GM12873 (cell line): ENCODE results near the gene VSTM2B.

Source experiments
- TF ChIP-seq, protein P1 (sequence below): IDR thresholded peaks from 2 replicates; pipeline ENCODE4 v1.5.1; 2012; ENCODE audit warnings: low read depth, mild to moderate bottlenecking, moderate library complexity, low read length, control low read depth; ENCODE audit not compliant: insufficient read depth; ENCODE audit errors: missing control alignments

VSTM2B gene

DNA sequence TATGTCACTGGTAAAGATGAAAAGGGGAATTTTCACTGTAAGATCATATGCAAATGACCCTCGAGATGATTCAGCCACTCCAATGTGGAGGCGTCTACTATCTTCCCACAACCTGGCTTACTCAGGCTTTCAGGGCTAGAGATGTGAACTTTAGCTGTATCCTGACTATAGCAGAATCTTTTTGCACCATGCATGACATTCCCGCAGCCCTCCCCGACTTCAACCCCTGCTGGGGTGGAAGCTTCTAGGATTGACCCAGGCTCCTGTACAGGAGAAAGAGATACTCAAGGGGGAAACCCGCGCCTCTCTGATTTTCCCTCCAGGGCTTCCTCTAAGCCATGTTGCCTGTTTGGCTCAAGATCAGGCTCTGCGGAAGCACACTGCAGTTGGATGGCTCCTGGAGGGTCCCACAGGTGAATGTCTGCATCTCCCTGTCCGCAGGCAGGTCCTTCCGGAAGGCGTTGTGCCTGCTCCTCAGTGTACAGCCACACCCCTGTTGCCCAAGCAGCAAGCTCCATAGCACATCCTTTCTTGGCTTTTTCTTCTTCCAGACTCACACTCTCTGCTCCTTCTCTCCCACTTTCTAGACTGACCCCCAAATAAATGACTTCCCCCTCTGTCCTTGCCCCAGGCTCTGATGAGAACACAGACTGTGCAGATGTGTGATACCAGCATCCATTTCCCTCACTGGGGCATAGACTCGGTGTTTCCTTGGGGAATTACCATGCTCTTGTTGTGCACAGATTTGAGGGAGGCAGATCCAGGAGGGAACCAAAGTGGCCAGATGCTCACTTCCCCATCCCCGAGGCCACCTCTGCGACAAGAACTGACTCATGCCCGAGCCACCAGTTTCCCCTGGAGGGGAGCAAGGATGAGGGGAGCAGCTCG, 51.2 kb downstream of the VSTM2B start:
- TF ChIP-seq, protein P1, sequence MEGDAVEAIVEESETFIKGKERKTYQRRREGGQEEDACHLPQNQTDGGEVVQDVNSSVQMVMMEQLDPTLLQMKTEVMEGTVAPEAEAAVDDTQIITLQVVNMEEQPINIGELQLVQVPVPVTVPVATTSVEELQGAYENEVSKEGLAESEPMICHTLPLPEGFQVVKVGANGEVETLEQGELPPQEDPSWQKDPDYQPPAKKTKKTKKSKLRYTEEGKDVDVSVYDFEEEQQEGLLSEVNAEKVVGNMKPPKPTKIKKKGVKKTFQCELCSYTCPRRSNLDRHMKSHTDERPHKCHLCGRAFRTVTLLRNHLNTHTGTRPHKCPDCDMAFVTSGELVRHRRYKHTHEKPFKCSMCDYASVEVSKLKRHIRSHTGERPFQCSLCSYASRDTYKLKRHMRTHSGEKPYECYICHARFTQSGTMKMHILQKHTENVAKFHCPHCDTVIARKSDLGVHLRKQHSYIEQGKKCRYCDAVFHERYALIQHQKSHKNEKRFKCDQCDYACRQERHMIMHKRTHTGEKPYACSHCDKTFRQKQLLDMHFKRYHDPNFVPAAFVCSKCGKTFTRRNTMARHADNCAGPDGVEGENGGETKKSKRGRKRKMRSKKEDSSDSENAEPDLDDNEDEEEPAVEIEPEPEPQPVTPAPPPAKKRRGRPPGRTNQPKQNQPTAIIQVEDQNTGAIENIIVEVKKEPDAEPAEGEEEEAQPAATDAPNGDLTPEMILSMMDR: no peak

- TF ChIP-seq, protein P1: no peak
Measured at GRCh38 chr19:29577649-29577963, 51.8 kb downstream of the VSTM2B start.

- TF ChIP-seq, protein P1: no peak
Measured at GRCh38 chr19:29578349-29578748, 52.6 kb downstream of the VSTM2B start.

- TF ChIP-seq, protein P1: no peak
Measured at GRCh38 chr19:29579308-29579910, 53.6 kb downstream of the VSTM2B start.

DNA sequence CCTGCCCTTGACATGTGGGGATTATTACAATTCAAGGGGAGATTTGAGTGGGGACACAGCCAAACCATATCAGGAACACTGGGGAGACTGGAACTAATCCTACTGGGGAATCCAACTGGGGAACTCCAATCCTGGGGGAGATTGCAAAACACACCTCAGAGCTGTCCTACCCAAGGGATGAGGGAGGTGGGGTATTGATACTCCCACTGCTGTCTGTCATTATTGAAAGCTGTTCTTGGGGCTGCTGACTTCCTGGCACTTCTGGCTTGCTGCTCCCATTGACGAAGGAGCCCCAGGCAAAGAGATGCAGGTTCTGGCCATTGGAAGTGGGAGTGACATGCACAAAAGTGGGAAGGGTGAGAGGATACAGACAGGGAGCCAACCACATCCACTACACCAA, 55.6 kb downstream of the VSTM2B start:
- TF ChIP-seq, protein P1: no peak

DNA sequence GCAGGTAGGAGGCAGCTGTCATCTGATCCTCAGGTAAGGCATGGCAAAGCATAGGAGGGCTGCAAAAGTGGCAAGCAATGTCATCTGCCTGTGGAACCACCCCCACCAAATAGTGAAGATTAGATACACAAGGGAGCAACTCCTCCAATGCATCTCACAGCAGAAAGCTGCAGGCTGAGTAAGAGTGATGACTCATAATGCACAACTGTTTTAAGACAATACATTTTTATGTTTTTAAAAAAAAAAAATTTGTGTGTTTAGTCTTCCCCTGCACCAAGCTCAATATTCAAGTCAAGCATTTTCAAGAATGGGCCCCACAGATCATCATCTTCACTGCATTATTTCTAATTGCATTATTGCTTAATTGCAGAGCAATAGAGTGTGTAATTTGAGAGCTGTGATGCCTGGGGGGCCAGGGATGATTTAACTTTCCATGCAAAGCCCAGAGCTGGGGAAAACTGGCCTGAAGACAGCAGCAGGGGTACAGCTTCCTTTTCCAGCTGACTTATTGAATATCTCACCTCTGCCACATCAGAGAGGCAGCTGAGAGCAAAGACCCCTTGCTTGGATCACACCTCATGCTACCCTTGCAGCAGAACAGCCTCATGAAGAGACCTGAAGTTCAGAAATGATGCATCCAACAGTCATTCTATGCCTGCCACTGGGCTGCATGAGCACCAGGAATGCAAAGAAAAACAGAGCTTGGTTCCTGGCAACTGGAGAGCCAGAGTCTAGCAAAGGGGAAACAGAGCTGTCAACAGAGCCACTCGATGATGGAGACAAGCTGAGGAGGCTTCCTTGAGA, 57.6 kb downstream of the VSTM2B start:
- TF ChIP-seq, protein P1: no peak

GRCh38 chr19:29586401-29586800, 60.6 kb downstream of the VSTM2B start:
- TF ChIP-seq, protein P1: no peak
